Testis (tissue), 3 donors: ENCODE measurements around the gene NDUFB6. TPM values are rescaled to one million over a fixed set of nuclear protein-coding genes. Genes with fewer than 3 reads are reported as not detected.
"Not testable (repeated sequence)": the region's sequence is repeated elsewhere in the genome, so short reads cannot be mapped to it uniquely, and the experiment has no call there.

Experiments
- DNase-seq: peaks from one replicate; pipeline ENCODE4 v3.0.0-alpha.2; 2019
- H3K27ac ChIP-seq, 2 donors: fragments of 200-600 bp; sonication (generic); one replicate each; pipeline ENCODE4 v1.5.1; 2019
- H3K27me3 ChIP-seq: fragments of 200-600 bp; sonication (generic); one replicate; pipeline ENCODE4 v1.5.1; 2019
- H3K36me3 ChIP-seq: fragments of 200-600 bp; sonication (generic); one replicate; pipeline ENCODE4 v1.5.1; 2017; ENCODE audit warnings: low read depth; ENCODE audit errors: missing control alignments
- H3K4me1 ChIP-seq: fragments of 200-600 bp; sonication (generic); one replicate; pipeline ENCODE4 v1.5.1; 2019
- H3K4me3 ChIP-seq, 2 donors: fragments of 200-600 bp; sonication (generic); one replicate each; pipeline ENCODE4 v1.5.1; 2017 to 2019
- H3K9me3 ChIP-seq: fragments of 200-600 bp; sonication (generic); one replicate; pipeline ENCODE4 v1.5.1; 2017
- POLR2A ChIP-seq: fragments of 450-650 bp; IDR thresholded peaks from one replicate; pipeline ENCODE4 v1.6.1; 2017; ENCODE audit warnings: antibody characterized with exemption, mild to moderate bottlenecking, moderate library complexity
- WGBS, 2 donors: methylation state at CpG; one replicate each; pipeline ENCODE4 v1.1.5; 2018; 5-methylcytosine and 5-hydroxymethylcytosine counted together
- intact Hi-C: fragments of 100-400 bp; cut with DNase I; formaldehyde crosslinking; loops from one replicate; pipeline ENCODE4 v1.15.1; 2023; ENCODE audit warnings: low total_unique reads
- polyA plus RNA-seq: library from polyadenylated mRNA; stranded (reverse); fragments of 350-450 nt; fragmentation: Illumina TruSeq; extraction: RNeasy Lipid Tissue Mini Kit (QIAGEN cat#74804); gene quantifications from one replicate; pipeline ENCODE4 v1.2.3, GENCODE V29; 2014; ENCODE audit warnings: low read depth, low replicate concordance; ENCODE audit not compliant: insufficient read depth
- total RNA-seq, 2 donors: library from RNA; depleted of rRNA; stranded (reverse); fragments of >200 nt; gene quantifications; one replicate each; pipeline ENCODE4 v1.2.3, GENCODE V29; 2016
- TF ChIP-seq, protein P1 (sequence below), 3 experiments: fragments of 450-650 bp in 2 of 3; fragments of 200-600 bp in 1 of 3; sonication (generic) in 1 of 3; IDR thresholded peaks; one replicate each; pipeline ENCODE4 v1.5.1; 2016 to 2019; ENCODE audit warnings: antibody characterized with exemption in 3 of 3, mild to moderate bottlenecking in 2 of 3, moderate library complexity in 1 of 3

The NDUFB6 gene
- total and polyA plus RNA-seq, 3 donors from 2014 or later, result 56.4 to 97.9 (median 61.8) TPM

DNA sequence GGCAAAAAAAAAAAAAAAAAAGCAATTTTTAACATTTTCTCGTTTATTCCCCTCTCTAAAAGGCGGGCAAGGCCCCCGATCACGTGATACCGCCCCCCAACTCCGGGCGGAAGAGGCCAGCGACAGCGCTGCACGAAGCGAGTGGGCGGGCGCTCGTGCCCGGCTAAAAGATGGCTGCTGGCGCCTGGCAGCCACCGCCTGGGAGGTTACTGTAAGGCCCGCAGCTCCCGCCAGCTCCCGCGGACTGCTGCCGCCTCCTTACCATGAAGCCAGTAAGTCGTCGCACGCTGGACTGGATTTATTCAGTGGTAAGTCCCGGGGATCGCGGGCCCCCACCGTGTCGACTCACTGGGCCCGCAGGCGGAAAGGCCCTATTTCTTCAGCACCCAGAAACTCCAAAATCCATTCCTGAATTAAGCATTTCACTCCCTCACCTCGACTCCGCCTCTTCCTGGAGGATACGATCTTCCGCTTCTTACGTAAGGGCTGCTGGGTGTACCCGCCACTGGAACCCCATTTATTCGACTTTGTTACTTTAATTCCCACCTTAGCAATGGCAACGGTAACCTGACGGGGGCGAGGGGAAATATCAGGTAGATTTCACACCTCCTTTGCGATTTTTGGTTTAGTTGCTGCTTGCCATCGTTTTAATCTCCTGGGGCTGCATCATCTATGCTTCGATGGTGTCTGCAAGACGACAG is 20.6 kb downstream of the NDUFB6 start, which contains the start of the genes SMIM27 and TOPORS:
Gene SMIM27 (plus strand): TSS at position 156 of the 701 bp plus-strand sequence. CDS start 108 bp downstream, at position 264.
Gene TOPORS (minus strand): TSS at position 415 of the 701 bp plus-strand sequence. CDS start 150 bp downstream, at position 265.
- no peaks in the 10 kb centered on the region for H3K36me3 ChIP-seq
- intact Hi-C loops, result no loop called here
- no peaks in the 10 kb centered on the region for H3K27me3 ChIP-seq
- peak; percentile 76 for TF ChIP-seq POLR2A
- TF ChIP-seq, protein P1, sequence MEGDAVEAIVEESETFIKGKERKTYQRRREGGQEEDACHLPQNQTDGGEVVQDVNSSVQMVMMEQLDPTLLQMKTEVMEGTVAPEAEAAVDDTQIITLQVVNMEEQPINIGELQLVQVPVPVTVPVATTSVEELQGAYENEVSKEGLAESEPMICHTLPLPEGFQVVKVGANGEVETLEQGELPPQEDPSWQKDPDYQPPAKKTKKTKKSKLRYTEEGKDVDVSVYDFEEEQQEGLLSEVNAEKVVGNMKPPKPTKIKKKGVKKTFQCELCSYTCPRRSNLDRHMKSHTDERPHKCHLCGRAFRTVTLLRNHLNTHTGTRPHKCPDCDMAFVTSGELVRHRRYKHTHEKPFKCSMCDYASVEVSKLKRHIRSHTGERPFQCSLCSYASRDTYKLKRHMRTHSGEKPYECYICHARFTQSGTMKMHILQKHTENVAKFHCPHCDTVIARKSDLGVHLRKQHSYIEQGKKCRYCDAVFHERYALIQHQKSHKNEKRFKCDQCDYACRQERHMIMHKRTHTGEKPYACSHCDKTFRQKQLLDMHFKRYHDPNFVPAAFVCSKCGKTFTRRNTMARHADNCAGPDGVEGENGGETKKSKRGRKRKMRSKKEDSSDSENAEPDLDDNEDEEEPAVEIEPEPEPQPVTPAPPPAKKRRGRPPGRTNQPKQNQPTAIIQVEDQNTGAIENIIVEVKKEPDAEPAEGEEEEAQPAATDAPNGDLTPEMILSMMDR (IDR thresholded peaks at IDR 0.05), result peak in 1 of 3 experiments; percentile 3
- H3K4me3 ChIP-seq, result peak within 1 kb of the TSS; percentile 73 to 95
- H3K4me1 ChIP-seq, result peaks cover 20% of the 10 kb centered on the region
- WGBS, 2 donors, result 0% methylated on average over 45 to 46 of the region's 46 CpGs
- DNase-seq, result peak; percentile 94
- H3K9me3 ChIP-seq, result no peaks in the 10 kb centered on the region
- peak within 1 kb of the TSS; percentile 93 to 98 for H3K27ac ChIP-seq

DNA sequence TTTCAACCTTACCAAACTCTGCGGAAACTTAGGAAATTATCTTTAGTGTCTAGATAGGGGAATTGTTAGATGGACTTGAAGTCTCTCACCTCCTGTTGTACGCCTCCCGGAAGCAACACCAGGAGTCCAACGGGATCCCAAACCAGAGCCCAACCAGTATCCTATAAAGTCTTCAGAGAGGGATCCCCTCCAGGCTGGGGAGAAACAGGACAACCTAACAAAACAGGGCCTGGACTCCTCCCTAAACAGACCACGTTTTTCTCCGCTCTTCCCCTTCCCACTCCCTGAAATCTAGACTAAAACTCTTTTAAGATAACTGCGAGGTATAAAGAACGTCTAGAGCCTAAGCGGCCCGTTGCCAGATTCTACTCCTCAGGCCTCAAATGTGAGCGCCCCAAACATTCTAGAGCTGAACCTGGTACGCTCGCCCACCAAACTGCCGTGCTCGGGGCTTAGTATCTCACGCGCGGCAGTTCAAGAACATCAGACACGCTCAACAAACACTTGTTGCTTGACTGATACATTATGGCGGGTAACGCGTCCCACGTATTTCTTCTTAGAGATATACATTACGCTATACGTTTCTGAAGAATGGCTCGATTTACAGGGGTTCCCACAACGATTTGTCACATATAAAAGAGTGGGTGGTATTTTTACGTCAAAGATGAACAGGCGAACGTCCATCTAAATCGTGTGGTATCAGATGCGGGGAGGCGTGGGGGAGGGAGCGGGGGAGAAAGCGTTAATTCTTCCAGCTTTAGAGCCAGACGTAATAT is 21.5 kb downstream of the NDUFB6 start:
- Histone ChIP-seq H3K4me1 (peaks cover 20% of the 10 kb centered on the region), H3K4me3 (peak overlapping the region; percentile 73 to 95), H3K9me3 (no peaks in the 10 kb centered on the region), H3K36me3 (peaks cover 3% of the 10 kb centered on the region), H3K27ac (peak overlapping the region; percentile 93 to 98), H3K27me3 (no peaks in the 10 kb centered on the region)
- WGBS, 2 donors, result 0 to 1% methylated on average over 36 of the region's 36 CpGs
- intact Hi-C loops, result no loop called here
- DNase-seq, result peak; percentile 68
- no peak for TF ChIP-seq POLR2A
- TF ChIP-seq, protein P1 (IDR thresholded peaks at IDR 0.05), result peak in 1 of 3 experiments; percentile 0

DNA sequence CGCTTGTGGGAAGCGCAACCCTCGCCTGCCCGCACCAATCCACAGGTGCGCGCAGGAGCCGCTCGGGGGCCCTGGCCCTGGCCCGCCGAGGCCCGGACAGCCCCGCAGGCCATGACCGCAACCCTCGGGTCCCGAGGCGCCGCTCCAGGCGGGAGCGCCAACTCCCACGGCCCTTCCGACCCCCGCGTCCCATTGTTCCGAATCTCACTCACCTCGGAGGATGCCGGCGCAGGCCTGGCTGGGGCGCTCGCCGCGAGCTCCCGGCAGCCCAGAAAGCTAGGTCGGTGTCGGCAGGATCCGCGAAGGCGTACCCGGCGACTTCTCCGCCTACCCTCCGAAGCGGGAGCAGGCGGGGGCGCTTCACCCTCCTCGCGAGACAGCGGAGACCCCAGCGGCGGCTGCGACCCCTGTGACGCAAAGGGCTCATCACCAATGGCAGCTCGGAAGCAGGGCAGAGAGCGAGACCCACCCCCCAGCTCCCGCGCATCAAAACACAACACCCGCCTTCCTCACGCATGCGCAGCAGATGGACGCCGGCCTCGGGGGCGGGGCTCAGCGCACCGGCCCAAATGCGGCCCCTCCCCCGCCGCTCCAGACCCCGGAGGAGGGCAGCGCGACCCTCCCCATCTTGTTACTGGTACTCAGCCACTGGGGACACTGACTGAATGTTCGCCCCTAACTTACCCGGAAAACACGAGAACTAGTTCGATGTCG is 22.2 kb downstream of the NDUFB6 start:
- peaks cover 3% of the 10 kb centered on the region for H3K36me3 ChIP-seq
- TF ChIP-seq, protein P1 (IDR thresholded peaks at IDR 0.05), result peak in 1 of 3 experiments; percentile 2
- no peak for TF ChIP-seq POLR2A
- intact Hi-C loops, result no loop called here

DNA sequence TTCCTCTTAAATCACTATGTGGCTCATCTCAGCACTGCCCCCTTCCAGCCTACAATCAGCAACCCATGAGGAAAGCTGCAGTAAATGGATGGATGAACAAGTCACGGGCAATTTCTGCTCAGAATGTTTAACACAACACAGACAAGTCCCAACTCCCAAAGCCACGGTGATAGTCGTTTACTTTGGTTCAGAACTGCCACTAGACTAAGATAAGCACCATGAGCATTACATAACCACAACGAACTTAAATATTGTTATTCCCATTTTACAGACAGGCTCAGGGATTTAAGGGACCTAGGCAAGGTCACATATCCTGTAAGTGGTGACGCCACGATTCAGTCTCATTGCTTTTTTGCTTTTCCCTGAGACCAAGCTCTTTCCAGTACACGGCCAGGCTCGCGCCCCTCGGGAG is 22.8 kb downstream of the NDUFB6 start:
- peak; percentile 59 for DNase-seq
- H3K36me3 ChIP-seq, result peaks cover 3% of the 10 kb centered on the region
- peak overlapping the region; percentile 93 to 98 for H3K27ac ChIP-seq
- peaks cover 20% of the 10 kb centered on the region for H3K4me1 ChIP-seq
- intact Hi-C loops, result no loop called here
- WGBS, 2 donors, result 1 to 3% methylated on average over 10 of the region's 10 CpGs
- no peaks in the 10 kb centered on the region for H3K27me3 ChIP-seq
- TF ChIP-seq, protein P1 (IDR thresholded peaks at IDR 0.05), result no peak
- TF ChIP-seq POLR2A, result no peak
- H3K4me3 ChIP-seq, result peak overlapping the region; percentile 73 to 95
- no peaks in the 10 kb centered on the region for H3K9me3 ChIP-seq

More for the DNA sequence above, 22.2 kb downstream of the NDUFB6 start:
- H3K27me3 ChIP-seq, result no peaks in the 10 kb centered on the region
- WGBS, 2 donors, result 0% methylated on average over 7 to 50 of the region's 75 CpGs
- H3K4me1 ChIP-seq, result peaks cover 20% of the 10 kb centered on the region
- H3K9me3 ChIP-seq, result no peaks in the 10 kb centered on the region
- peak overlapping the region; percentile 73 to 95 for H3K4me3 ChIP-seq
- peak overlapping the region; percentile 93 to 98 for H3K27ac ChIP-seq
- DNase-seq, result peak; percentile 98

DNA sequence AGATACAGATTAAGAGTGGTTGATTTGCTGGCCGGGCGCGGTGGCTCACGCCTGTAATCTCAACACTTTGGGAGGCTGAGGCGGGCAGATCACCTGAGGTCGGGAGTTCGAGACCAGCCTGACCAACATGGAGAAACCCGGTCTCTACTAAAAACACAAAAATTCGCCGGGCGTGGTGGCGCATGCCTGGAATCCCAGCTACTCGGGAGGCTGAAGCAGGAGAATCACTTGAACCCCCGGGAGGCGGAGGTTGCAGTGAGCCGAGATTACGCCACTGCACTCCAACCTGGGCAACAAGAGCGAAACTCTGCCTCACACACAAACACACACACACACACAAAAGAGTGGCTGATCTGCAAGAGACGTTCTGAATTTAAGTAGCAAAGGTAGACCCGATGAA is 24.7 kb downstream of the NDUFB6 start:
- H3K4me3 ChIP-seq, H3K27ac ChIP-seq: not testable (repeated sequence)
- 58 to 61% methylated on average over 18 to 20 of the region's 20 CpGs for WGBS, 2 donors

More for the DNA sequence above, 24.7 kb downstream of the NDUFB6 start:
- DNase-seq, H3K27me3 ChIP-seq, H3K36me3 ChIP-seq, intact Hi-C loops, H3K9me3 ChIP-seq: not testable (repeated sequence)
- peaks cover 22% of the 10 kb centered on the region for H3K4me1 ChIP-seq
